Measurements from ENCODE around the gene RNF217. TPM values are rescaled to one million over a fixed set of nuclear protein-coding genes. Genes with fewer than 3 reads are reported as not detected.

RNF217 gene
- total RNA-seq, 1 experiment from 2014 or later: 37.7 TPM

DNA sequence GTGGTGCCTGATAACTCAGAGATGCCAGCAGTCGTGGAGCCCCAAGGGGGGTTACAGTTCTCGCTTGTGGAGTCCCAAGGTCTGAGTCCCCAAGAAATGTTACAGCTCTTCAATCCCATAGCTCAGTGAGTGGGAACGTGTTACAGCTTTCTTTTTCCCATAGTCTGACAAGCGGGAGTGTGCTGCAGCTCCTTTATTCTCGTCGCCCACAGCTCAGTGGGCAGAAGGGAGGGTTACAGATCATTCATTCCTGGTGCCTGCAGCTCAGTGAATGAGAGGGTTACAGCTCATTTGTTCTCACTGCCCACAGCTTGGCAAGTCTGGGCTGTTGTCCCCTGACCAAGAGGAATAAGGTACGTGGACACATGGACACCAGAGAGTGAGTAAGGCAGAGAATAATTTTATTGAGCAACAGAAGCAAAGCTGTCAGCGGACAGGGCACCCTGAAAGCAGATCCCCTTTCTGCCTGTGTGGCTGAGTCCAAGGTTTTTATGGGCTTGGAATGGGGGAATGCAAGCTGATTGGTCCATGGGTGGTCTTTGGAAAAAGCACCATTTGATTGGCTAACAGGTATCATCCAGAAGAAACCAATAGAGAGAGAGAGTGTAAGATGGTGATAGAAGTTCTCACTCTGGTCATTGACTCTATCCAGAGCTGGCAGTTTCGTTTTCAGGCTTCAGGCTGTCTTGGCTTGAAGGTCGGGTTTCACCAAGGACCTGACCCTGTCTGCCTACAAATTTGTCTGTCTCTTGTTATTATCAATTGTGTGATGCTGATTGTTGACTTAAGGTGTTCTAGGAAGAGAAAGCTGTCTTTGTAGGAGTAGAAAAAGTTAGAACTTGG lies 16.4 kb downstream of the RNF217 start:
- no peak for ATAC-seq
- DNase-seq (ENCODE audit: low read depth, low spot score): no peak
- H3K27me3 ChIP-seq (ENCODE audit: control insufficient read depth, insufficient read depth, low read length): no peaks in the 10 kb centered on the region
- TF ChIP-seq SIN3A (IDR thresholded peaks at IDR 0.05; ENCODE audit: borderline replicate concordance, insufficient read depth, low read depth, low read length) (no peak), TCF7L2 (IDR thresholded peaks at IDR 0.05; ENCODE audit: low read depth, low read length) (no peak), POLR2AphosphoS5 (IDR thresholded peaks at IDR 0.05; ENCODE audit: low read depth, low read length) (no peak)
- TF ChIP-seq, protein P1, sequence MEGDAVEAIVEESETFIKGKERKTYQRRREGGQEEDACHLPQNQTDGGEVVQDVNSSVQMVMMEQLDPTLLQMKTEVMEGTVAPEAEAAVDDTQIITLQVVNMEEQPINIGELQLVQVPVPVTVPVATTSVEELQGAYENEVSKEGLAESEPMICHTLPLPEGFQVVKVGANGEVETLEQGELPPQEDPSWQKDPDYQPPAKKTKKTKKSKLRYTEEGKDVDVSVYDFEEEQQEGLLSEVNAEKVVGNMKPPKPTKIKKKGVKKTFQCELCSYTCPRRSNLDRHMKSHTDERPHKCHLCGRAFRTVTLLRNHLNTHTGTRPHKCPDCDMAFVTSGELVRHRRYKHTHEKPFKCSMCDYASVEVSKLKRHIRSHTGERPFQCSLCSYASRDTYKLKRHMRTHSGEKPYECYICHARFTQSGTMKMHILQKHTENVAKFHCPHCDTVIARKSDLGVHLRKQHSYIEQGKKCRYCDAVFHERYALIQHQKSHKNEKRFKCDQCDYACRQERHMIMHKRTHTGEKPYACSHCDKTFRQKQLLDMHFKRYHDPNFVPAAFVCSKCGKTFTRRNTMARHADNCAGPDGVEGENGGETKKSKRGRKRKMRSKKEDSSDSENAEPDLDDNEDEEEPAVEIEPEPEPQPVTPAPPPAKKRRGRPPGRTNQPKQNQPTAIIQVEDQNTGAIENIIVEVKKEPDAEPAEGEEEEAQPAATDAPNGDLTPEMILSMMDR (IDR thresholded peaks at IDR 0.05): no peak
- TF ChIP-seq, protein P2, sequence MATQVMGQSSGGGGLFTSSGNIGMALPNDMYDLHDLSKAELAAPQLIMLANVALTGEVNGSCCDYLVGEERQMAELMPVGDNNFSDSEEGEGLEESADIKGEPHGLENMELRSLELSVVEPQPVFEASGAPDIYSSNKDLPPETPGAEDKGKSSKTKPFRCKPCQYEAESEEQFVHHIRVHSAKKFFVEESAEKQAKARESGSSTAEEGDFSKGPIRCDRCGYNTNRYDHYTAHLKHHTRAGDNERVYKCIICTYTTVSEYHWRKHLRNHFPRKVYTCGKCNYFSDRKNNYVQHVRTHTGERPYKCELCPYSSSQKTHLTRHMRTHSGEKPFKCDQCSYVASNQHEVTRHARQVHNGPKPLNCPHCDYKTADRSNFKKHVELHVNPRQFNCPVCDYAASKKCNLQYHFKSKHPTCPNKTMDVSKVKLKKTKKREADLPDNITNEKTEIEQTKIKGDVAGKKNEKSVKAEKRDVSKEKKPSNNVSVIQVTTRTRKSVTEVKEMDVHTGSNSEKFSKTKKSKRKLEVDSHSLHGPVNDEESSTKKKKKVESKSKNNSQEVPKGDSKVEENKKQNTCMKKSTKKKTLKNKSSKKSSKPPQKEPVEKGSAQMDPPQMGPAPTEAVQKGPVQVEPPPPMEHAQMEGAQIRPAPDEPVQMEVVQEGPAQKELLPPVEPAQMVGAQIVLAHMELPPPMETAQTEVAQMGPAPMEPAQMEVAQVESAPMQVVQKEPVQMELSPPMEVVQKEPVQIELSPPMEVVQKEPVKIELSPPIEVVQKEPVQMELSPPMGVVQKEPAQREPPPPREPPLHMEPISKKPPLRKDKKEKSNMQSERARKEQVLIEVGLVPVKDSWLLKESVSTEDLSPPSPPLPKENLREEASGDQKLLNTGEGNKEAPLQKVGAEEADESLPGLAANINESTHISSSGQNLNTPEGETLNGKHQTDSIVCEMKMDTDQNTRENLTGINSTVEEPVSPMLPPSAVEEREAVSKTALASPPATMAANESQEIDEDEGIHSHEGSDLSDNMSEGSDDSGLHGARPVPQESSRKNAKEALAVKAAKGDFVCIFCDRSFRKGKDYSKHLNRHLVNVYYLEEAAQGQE (IDR thresholded peaks at IDR 0.05; ENCODE audit: insufficient read depth in 1 of 2, low read depth in 2 of 2, low read length in 1 of 2): no peak
- no TSS peak for BruUV-seq (replicated peaks)
- H3K4me3 ChIP-seq (ENCODE audit: low read depth in 2 of 2, low read length in 2 of 2): no peak overlapping the region
- in situ Hi-C loops (cut with HindIII; ENCODE audit: low pct_unique_long_range_greater_than_20kb, low sequenced_read_pairs) (no loop called here), intact Hi-C loops (cut with micrococcal nuclease; ENCODE audit: unreplicated experiment) (no loop called here)
- H3K4me1 ChIP-seq (ENCODE audit: control insufficient read depth, insufficient read depth, low read length): no peaks in the 10 kb centered on the region
- CTCF ChIA-PET: no interaction called here
- no peak overlapping the region for H3K27ac ChIP-seq (ENCODE audit: low read length)
- H3K9me3 ChIP-seq (ENCODE audit: control insufficient read depth, insufficient read depth, low read depth, low read length): peaks cover 16% of the 10 kb centered on the region; the same call in 1 of the 2 replicates
- POLR2A ChIA-PET: no interaction called here
- H3K36me3 ChIP-seq (ENCODE audit: control insufficient read depth, insufficient read depth, low read length): no peaks in the 10 kb centered on the region

DNA sequence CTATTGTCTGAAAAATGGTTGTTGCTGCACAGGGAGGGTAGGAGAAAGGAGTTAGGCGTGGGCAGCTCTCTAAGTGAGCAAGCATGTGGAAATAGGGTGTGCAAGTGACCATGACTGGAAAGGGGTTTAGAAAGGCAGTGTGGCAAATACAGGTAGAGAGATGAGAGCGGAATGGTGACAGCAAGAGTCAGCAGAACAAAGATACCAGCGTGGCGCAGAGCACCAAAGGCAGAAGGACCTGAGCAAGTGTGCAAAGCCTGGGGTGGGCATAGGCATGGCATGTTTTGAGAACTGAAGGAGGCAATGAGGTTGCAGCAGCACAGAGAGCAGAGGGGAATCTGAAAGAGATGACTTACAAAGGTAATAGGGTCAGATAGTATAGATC lies 17.0 kb downstream of the RNF217 start:
- ChIA-PET CTCF (no interaction called here), POLR2A (no interaction called here)
- no peak overlapping the region for H3K4me3 ChIP-seq (ENCODE audit: low read depth in 2 of 2, low read length in 2 of 2)
- no peak for DNase-seq (ENCODE audit: low read depth, low spot score)
- intact Hi-C loops (cut with micrococcal nuclease; ENCODE audit: unreplicated experiment): no loop called here
- no peak overlapping the region for H3K27ac ChIP-seq (ENCODE audit: low read length)
- no peaks in the 10 kb centered on the region for H3K27me3 ChIP-seq (ENCODE audit: control insufficient read depth, insufficient read depth, low read length)
- TF ChIP-seq SIN3A (IDR thresholded peaks at IDR 0.05; ENCODE audit: borderline replicate concordance, insufficient read depth, low read depth, low read length) (no peak), TCF7L2 (IDR thresholded peaks at IDR 0.05; ENCODE audit: low read depth, low read length) (no peak), POLR2AphosphoS5 (IDR thresholded peaks at IDR 0.05; ENCODE audit: low read depth, low read length) (no peak)
- TF ChIP-seq, protein P1 (IDR thresholded peaks at IDR 0.05): no peak
- TF ChIP-seq, protein P2 (IDR thresholded peaks at IDR 0.05; ENCODE audit: insufficient read depth in 1 of 2, low read depth in 2 of 2, low read length in 1 of 2): no peak
- ATAC-seq: no peak
- no TSS peak for BruUV-seq (replicated peaks)
- H3K36me3 ChIP-seq (ENCODE audit: control insufficient read depth, insufficient read depth, low read length): no peaks in the 10 kb centered on the region
- 0 out of 2 replicates have a peak, but pooled peaks cover under 1% of the 10 kb centered on the region for H3K4me1 ChIP-seq (ENCODE audit: control insufficient read depth, insufficient read depth, low read length)
- H3K9me3 ChIP-seq (ENCODE audit: control insufficient read depth, insufficient read depth, low read depth, low read length): peaks cover 16% of the 10 kb centered on the region; the same call in 1 of the 2 replicates
- in situ Hi-C loops (cut with HindIII; ENCODE audit: low pct_unique_long_range_greater_than_20kb, low sequenced_read_pairs): no loop called here
